MM.1S (cell line): ENCODE data around the gene KIAA1671.

Experiments used
- EZH2 ChIP-seq: fragments of 300-600 bp; sonication (generic); optimal IDR thresholded peaks from 2 replicates; pipeline ENCODE3; 2017; ENCODE audit warnings: low read depth, mild to moderate bottlenecking, antibody characterized with exemption, low read length, mixed read lengths
- TF ChIP-seq, protein P1 (sequence below): fragments of 300-600 bp; sonication (generic); IDR thresholded peaks from 2 replicates; pipeline ENCODE4 v1.5.1; 2016; ENCODE audit warnings: antibody characterized with exemption, low read length, mixed read lengths

DNA sequence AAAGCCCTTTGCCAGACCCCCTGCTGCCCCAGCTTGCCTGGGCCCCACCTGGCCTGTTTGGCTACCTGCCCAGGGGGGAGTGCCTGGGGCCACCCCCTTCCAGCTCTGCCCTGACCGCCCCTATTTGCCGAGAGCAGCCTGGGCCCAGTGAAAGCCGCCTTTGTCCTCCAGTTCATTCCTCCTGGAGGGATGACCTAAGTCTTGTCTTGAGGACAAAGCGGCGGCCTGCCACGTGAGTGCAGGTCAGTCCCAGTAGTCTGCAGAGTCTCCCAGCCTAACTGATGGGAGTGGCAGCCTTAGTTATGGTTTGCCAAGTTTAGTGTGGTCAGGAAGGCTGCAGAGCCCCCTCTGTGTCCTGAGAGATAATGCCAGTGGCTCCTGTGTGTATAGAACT, 131.3 kb downstream of the KIAA1671 start:
- TF ChIP-seq, protein P1, sequence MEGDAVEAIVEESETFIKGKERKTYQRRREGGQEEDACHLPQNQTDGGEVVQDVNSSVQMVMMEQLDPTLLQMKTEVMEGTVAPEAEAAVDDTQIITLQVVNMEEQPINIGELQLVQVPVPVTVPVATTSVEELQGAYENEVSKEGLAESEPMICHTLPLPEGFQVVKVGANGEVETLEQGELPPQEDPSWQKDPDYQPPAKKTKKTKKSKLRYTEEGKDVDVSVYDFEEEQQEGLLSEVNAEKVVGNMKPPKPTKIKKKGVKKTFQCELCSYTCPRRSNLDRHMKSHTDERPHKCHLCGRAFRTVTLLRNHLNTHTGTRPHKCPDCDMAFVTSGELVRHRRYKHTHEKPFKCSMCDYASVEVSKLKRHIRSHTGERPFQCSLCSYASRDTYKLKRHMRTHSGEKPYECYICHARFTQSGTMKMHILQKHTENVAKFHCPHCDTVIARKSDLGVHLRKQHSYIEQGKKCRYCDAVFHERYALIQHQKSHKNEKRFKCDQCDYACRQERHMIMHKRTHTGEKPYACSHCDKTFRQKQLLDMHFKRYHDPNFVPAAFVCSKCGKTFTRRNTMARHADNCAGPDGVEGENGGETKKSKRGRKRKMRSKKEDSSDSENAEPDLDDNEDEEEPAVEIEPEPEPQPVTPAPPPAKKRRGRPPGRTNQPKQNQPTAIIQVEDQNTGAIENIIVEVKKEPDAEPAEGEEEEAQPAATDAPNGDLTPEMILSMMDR: no peak
- no peak for TF ChIP-seq EZH2
